Suppressor macrophage treated with lipopolysaccharide for 1 hour (primary cell): ENCODE data around the gene PWWP2B.
"Not testable (repeated sequence)": the region's sequence is repeated elsewhere in the genome, so short reads cannot be mapped to it uniquely, and the experiment has no call there.

Experiments
- DNase-seq, 3 donors: peaks; one replicate each; pipeline ENCODE4 v3.0.0-alpha.2; 2020 to 2022

PWWP2B gene

DNA sequence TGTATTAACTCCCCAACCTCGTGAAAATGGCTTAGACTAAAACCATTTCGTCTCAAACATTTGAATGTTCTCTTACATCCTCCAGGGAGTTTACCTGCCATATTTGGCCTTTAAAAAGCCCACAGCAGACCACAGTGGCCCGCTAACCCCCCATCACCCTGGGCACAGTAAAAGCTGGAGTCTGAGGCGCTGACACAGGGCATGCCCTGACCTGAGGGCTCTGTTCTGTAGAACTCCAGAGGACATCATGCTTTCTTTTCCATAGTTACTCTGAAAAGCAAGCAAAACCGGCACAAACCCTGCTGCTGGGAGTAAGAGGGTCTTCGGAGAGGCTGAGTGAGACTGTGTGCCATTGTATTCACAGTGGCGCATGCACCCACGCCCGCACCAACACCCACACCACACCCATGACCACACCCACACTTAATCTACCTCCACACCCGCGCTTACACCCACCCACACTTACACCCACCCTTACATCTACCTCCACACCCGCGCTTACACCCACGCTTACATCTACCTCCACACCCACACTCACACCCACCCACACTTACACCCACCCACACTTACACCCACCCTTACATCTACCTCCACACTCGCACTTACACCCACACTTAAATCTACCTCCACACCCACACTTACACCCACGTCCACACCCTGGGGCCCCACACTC lies 32.9 kb upstream of the PWWP2B start:
- peak; percentile 54 to 76 (median 55) for DNase-seq

DNA sequence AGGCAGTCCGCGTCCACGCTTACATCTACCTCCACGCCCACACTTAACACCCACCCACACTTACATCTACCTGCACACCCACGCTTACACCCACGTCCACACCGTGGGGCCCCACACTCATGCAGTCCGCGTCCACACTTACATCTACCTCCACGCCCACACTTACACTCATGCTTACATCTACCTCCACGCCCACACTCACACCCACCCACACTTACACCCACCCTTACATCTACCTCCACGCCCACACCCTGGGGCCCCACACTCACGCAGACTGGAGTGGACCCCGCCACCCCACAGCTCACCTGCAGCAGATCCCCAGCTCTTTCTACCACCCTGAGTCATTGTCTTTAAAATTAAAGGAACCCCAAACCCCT lies 32.4 kb upstream of the PWWP2B start:
- peak; percentile 23 to 55 (median 41) for DNase-seq

DNA sequence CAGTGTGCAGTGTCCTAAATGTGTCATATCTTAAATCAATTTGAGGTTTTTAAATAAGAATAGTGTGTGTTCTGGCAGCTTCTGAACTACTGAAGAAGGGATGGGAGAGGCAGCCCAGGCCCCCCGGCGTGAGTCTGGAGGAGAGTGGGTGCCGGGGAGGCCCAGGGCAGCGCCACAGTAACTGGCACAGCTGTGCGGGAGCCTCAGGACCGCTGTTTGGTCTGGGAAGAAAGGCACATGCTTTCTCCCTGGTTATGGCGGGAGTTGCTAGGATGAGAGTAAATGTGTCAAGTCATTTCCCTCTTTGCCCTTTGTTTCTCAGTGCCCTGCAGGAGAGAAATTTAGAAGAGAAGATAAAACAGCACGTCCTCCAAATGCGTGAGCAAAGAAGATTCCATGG lies 31.9 kb upstream of the PWWP2B start:
- DNase-seq, result no peak

DNA sequence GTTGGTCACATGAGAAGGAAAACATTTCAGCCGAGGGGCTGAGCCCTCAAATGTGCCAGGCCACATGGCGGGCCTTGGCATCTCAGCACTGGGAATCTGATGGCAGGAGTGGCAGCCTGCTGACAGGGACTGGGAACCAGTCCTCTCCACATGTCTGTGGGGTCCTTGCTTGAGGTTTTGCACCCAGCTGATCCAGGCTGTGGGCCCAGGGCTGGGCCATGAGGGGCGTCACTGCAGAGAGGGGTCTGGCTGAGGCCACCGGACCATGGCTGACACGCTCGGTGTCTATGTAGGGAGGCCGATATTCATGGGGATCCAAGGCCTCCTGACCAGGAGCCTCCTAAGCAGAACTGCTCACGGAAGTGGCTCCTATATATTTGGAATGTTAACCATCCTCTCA lies 31.0 kb upstream of the PWWP2B start:
- no peak for DNase-seq

DNA sequence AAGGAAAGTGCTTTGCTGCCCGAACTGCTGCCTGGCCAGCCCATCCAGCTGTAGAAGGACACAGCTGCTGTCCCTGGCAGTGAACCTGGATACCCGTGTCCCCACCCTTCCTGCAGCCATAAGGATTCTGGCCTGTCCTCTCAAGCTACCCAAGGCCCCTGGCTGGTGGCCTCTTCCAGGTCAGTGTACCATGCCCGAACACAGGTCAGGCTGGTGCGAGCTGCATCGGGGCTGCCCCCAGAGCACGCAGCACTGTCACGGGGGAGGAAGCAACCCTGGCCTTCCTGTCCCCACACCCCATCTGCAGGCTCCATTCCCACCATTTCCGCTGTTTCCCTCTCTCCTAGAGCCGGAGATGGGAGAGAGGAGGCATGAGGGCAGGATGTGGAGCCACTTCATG lies 30.5 kb upstream of the PWWP2B start:
- DNase-seq, result no peak

DNA sequence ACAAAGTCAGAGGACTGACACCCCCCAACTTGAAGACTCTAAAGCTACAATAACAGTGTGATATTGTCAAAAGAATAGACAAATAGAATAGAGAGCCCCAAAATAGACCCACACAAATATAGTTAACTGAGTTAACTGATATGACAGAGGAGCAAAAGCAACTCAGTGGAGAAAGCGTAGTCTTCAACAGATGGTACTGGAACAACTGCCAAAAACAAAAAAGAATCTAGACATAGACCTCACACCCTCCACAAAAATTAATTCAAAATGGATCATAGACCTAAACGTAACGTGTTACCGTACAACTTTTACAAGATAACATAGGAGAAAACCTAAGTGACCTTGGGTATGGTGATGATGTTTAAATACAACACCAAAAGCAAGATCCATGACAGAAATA lies 28.6 kb upstream of the PWWP2B start:
- DNase-seq, result no peak

DNA sequence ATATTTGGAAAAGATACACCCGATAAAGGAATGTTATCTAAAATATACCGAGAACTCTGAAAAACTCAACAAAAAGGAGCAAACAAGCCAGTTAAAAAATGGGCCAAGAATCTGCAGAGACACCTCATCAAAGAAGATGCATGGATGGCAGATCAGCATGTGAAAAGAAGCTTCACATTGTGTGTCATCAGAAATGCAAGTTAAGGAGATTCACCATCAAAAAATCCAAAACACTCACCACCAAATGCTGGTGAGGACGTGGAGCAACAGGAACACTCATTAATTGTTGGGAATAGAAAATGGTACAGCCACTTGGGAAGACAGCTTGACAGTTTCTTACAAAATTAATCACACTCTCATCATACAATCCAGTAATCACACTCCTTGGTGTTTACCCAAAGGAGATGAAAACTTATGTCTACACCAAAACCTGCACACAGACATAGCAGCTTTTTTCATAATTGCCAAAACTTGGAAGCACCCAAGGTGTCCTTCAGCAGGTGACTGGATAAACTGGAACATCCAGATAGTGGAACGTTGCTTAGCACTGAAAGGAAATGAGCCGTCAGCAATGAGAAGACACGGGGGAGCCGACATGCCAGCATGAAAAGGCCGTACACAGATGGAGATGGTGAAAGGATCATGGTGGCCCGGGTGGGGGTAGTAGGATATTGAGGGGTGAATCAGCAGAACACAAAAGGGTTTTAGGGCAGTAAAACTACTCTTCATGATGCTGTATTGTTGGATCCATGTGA lies 27.9 kb upstream of the PWWP2B start:
- no peak for DNase-seq

DNA sequence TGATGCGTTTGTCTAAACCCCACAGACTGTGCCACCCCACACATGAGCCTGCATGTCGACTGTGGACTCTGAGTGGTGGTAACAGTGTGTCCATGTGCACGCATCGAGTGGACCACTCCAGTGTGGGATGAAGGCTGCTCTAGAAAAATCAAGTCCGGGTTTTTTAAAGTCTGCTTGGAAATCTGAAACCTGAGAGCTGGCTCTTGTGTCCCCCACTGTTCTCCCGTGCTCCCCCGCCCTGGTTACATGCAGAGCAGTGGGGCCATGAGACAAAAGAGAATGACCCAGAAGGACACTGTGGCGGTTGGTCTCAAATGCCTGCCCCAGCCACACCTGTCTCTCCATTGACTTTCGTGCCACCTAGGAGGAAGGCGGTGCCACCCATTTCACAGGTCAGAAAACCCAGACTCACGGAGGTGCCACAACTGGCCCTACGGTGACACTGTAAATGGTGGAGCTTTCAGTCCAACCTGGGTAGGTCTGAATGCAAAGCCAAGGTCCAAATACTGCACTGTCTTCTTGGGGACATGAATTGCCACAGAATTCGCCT lies 27.3 kb upstream of the PWWP2B start:
- DNase-seq, result no peak

DNA sequence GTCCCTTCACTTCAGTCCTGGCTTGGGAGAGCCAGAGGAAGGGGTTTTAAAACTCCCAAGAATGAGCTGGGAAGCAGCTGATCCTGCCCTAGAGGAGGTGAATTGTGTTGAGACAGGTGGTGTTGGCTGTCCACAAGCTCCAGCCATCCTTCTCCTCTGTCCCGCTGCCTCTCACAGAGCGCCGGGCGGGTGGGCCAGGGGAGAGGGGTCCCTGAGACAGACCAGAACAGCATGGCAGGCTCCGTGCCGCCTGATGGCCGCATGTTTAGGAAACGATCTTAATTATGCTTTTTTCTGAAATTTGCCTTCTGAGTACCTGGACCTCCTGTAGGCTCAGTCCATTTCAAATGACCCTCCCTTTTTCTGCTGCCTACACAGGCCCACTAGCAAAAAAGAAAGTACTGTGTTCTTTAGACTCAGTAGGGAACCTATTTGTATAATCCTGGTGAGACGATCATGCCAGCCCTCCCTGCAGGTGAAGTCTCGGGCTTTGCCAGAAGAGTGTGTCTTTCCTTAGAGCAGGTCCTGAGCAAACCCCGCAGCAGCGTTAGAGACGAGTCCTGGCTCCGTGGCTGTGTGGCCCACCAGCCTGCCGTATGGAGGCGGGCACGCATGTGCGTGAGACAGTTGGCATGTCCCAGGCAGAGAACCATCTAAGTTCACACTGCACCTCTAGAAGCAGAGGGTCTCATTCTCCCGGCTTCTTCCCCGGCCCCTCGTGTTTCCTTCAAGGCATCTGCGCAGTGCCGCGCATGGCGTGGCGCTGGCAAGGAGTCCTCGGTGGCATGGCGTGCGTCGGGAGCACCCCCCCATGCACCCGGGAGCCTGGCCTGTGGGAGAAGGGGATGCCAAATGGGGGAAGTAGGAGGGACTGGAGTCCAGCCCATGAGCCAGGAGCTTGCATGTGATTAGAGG lies 26.3 kb upstream of the PWWP2B start:
- no peak for DNase-seq

DNA sequence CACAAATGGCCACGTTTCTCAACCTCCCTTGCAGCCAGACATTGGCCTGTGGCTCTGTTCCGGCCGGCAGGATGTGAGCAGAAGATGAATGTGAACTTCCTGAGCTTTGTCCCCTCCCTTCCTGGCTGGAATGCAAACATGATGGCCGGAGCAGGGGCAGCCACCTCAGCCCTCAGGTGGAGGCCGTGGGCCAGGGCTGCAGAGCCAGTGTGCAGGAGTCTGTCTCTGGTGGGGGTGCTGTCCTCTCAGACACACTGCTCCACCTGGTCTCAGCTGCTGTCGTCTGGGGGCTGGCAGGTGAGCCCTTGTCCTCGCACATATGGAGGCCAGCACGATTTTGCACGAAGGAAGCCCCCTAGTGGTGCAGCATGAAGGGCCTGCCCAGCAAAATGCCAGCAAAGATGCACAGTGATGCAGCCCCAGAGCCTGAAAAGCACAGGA lies 25.3 kb upstream of the PWWP2B start:
- DNase-seq, result peak in 1 of 3 donors; percentile 38

DNA sequence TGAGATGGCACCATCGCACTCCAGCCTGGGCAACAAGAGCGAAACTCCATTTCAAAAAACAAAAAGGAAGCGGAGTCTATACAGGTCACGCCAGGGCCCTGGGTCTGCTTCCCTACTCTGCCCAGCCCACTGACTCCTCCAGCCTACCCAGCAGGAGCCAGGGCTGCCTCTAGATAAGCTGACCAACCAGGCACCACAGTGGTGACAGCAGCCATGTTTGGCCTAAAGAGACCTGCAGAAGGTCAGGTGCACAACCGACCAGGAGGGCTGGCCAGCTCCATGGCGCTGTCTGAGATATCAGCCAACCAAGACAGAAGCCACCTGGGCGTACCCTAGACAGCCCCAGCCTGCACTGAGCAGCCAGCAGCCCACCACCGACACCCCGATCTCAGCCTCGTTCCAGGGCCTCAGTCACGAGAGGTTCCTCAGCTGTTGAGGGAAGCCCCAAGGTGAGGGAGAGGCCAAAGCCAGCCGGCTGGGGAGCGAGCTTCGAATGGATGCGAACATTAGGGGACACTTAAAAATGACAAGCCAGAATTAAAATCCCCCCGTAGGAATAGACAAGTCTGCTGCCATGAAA lies 24.4 kb upstream of the PWWP2B start:
- DNase-seq, result no peak

DNA sequence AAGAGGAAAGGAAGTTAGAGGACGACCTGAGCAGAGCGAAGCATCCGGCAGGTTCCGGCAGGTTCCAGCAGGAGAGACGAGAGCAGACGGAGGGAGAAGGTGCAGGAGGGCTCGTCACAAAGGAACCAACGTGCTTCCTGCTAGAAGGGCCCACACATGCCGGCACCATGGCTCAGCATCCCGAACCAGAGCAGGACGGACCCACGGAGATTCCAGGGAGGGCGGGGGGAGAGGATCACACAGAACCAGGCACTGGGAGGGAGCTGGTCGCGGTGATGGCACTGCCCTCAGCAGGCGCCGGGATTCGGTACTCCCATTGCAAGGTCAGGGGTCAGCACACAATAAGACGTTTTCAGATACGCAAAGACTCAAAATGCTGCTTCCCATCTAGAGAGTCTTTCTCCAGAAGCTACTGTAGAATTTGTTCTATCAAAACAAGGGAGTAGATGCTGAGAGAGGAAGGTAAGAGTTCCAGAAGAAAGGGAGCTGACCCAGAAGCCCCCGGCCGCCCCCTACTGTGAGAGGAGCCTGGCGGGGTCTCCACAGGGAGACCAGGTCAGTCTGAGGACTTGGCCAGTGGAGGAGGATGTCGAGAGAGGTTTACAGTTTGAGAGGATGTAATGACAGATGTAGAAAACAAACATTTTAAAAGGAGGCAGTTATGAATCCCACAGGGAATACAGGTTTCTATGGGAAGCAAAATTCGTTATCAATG lies 23.6 kb upstream of the PWWP2B start:
- no peak for DNase-seq

DNA sequence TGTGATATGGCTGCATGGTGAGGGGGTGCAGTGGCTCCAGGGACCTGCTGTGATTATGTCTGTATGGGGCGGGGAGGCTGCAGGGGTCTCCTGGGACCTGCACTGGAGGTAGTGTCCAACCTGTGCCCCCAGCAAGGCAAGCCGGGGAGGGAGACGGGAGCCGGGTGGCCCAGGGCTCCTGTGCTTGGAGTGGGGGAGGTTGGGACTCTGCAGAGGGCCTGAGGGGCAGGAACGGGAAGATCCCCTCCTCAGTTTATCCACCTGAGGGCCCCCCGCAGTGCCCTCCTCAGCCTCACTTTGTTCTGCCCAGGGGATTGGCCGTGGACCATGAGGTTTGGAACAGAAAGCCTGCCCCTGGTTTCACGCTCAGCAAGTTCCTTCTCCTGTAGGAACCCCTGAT lies 22.8 kb upstream of the PWWP2B start:
- DNase-seq, result no peak

DNA sequence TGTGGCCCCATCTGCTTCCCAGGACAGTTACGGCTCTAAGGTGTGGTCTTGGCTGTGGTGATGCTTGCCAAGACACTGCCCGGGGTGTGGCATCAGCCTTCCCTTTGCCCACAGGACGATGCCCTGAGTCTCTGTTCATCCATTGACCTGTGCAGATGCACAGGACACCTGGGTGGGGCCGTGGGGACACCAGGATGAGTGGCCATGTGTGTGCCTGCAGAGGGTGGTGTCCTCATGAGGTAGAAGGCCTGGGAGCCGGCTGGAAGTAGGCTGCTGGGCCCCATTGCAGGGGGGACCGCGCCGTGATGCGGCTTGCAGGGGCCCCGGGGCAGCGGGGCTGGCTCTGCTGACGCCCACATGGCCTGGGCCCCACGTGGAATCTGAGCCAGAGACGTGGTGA lies 22.4 kb upstream of the PWWP2B start:
- DNase-seq, result no peak

DNA sequence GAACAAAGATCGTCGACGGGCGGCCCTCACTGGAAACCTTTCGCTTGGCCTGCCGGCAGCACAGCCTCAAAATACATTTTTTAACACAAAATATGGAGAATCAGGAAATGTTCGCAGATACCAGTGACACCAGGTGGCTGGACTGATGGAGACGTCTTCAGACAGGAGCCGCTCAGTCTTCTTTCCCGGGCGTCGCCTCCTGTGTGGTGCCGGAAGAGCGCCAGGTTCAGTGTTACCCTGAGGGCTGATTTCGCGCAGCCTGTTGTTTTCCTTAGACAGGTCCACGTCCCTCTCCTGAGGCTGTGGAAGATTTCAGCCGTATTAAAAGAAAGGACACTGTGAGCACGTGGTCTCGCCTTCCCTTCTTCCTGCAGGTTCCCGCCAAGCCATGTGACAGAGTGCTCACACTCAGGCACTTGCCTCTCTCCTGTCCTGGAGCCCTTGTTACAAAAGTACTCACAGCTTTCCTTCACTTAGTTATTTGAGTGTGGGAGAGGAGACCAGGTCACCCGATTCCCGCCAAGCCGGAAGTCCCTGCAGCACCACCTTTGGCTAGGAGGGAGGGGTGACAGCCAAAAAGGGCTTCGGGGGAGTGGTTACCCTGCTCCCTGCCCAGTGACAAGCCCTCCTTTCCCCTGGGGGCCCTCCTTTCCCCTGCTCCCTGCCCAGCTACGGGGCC lies 21.7 kb upstream of the PWWP2B start:
- DNase-seq, result no peak

DNA sequence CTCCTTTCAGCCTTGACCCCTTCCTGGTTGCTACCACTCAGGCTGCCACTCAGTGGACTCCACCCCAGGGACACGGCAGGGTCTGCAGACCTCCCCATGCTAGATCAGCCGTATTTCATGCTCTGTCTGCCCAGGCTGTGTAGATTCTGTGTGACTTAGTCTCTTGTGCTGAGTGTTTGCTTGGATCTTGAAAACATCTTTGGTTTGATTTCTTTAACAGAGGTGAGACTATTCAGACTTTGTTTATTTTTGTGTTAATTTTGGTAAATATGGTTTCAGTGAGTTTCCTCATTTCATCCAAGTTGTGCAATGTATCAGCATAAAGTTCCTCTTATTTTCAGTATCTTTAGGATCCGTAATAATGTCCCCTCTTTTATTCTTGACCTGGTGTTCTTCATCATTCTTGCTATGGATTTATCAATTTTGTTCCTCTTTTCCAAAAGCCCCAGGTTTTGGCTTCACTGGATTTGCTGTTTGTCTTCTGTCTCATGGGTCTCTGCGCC lies 21.2 kb upstream of the PWWP2B start:
- peak in 1 of 3 donors; percentile 53 for DNase-seq

DNA sequence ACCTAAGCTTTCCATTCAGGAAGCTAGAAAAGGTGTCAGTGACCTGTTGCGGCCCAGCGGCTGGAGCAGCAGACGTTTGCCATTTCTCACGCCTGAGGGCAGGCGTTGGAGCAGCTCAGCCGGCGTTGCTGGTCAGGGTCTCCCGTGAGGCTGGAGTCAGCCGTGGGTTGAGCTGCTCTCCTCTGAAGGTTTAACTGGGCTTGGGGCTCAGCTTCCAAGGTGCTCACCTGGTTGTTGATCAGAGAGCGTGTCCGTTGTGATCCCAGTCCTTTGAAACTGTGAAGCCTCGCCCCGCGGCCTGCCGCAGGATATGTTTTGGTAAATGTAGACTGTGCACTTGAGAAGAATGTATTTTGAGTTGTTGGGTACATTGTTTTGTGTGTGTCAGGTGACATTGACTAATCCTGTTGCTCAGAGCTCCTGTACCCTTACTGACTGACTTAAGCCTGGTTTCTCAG lies 20.6 kb upstream of the PWWP2B start:
- no peak for DNase-seq

DNA sequence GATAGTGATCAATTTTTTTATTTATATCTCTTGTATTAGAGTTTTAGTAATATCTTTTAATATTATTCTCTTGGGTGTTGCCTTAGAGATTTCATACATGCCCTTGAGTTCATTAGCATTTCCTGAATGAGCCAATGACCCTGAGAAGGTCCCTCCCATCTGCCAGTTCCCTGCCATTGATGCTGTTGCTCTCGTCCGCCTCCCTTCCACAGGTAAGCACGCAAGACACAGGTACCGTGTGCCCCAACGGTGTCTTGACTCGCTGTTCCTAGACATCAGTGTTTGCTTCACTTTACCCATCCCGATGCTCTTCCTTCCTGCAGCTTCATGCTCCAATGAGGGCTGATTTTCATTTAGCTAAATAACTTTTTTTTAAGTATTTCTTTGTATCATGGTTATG lies 19.7 kb upstream of the PWWP2B start:
- no peak for DNase-seq

DNA sequence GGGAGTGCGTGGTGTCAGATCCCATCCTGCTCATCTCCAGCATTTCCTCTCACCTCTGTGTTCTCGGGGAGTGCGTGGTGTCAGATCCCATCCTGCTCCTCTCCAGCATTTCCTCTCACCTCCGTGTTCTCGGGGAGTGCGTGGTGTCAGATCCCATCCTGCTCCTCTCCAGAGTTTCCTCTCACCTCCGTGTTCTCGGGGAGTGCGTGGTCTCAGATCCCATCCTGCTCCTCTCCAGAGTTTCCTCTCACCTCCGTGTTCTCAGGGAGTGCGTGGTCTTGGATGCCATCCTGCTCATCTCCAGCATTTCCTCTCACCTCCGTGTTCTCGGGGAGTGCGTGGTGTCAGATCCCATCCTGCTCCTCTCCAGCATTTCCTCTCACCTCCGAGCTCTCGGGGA lies 18.0 kb upstream of the PWWP2B start:
- not testable (repeated sequence) for DNase-seq

DNA sequence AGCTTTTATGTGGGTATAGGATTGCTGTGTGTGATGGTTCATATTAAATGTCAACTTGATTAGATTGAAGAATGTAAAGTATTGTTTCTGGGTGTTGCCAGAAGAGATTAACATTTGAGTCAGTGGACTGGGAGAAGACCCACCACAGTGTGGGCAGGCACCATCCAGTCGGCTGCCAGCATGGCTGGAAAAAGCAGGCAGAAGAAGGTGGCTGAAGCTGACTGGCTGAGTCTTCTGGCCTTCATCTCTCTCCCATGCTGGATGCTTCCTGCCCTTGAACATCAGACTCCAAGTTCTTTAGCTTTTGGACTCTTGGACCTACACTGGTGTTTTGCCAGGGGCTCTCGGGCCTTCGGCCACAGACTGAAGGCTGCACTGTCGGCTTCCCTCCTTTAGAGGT lies 16.0 kb upstream of the PWWP2B start:
- DNase-seq, result not testable (repeated sequence)

DNA sequence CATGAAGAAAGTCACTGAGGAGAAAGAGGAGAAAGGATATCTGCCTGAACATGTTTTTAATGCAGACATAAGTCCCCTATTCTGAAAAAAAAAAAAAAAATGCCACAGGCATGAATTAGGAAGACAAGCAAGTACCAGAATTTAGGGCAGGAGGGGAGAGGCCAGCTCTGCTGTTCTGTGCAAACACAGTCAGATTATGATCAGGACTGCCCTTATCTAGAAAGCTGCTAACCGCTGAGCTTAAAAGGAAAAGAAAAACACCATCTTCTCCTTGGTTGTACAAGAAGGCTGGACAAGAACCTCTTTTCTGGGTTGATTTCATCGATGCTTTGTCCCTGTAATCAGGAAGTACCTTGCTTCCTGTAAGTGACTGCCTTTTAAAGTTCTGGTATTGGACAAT lies 15.3 kb upstream of the PWWP2B start:
- no peak for DNase-seq
